ENCODE data around the gene FADS3. TPM values are rescaled to one million over a fixed set of nuclear protein-coding genes. Genes with fewer than 3 reads are reported as not detected.

Gene FADS3
- total RNA-seq, 1 experiment from 2014 or later, result 24.9 TPM

DNA sequence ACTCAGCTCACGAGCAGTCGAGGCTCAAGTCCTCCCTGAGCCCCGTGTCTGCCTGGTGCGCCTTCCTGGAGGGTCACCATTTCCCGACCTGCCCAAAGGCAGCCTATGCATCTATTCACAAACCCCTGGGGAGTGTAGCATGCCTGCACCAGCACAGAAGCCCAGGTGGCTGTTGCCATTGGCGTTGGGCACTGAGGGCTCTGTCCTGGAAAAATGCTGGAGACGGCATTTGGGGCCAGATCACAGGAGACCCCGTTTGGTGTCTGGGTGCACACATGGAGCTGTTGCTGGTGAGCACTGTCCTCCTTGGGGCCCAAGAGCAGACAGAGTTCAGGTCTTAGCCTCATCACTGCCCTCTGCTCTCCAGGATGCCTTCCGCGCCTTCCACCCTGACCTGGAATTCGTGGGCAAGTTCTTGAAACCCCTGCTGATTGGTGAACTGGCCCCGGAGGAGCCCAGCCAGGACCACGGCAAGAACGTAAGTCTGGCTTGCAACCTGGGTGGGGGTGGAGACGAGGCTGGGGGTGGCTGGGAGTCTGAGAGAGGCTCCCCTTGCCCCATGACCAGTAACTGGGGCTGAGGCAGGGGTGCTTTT, 53.8 kb downstream of the FADS3 start:
- no peak for DNase-seq (ENCODE audit: low read depth)

DNA sequence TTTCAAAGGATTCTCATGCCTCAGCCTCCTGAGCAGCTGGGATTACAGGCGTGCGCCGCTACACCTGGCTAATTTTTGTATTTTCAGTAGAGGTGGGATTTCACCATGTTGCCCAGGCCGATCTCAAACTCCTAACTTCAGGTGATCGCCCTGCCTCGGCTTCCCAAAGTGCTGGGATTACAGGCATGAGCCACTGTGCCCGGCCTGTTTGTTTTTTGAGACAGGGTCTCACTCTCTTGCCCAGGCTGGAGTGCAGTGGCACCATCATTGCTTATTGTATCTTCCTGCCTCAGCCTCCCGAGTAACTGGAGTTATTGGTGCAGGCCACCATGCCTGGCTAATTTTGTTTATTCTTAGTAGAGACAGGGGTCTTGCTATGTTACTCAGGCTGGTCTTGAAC, 55.2 kb downstream of the FADS3 start:
- DNase-seq (ENCODE audit: low read depth), result no peak

DNA sequence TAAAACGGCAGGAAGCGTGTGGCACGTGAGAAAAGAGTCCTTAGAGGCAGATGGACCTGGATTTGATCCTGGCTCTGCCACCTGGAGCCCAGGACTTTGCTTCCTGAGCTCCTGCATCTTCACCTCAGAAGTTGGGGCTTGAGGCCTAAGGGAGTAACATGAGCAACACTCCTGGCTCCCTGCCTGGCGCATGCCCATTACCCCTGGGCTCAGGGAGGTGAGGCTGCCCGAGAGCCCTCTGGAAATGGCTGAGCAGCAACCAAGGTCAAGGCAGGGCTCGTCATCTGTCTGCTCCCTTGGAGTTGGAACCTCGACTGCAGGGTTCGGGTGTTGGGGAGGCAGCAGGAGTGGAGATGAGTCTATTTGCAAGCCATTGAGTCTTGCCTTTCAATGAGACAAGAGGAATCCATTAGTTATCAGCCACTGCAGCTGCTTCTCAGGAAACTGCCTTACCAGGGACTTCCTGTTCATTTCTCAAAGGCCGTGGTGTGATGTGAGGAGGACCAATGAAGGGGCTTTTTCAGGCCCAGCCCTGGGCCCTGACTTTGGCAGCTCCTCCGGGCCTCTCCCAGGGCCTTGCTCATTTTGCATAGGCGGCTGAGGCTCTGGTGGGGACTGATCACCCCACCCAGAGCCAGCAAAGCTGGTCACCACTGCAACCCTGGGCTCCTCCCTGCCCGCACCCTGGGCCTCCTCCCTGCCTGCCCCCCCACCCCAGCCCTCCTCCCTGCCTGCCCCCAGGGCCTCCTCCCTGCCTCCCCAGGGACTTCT, 56.9 kb downstream of the FADS3 start:
- DNase-seq (ENCODE audit: low read depth), result peak; percentile 57

DNA sequence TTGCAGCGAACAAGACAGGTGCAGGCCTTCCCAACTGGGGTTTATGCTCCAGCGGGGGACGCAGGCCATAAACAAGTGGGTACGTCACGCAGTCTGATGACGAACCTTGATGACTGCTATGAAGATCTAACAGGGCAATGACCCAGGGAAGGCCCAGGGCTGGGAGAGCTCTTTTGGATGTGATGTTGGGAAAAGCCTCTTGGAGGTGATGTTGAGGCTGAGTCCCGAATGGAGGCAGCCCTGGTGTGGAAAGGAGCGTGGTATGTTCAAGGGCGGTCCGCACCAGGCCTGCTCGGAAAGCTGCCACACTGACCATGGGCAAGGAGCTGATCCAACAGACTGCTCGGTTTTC, 57.4 kb downstream of the FADS3 start:
- DNase-seq (ENCODE audit: low read depth), result no peak

DNA sequence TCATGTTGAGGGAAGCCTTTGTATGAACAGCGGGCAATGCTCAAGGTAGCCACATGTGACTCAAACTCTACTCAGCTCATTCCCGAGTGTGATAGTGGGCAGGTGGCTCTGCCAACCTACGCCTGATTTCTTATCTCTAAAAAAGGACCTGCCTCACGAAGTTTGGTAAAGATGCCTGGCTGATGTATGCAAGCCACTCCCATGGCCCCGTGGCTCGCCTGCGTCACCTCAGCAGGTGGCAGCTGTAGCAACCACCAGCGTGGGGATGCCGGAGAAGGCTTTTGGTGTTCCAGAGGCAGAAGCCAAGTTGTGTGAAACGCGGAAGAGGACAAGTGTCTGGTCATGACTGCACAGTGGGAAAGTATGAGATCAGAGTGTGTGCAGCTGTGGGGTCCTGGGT, 57.9 kb downstream of the FADS3 start:
- DNase-seq (ENCODE audit: low read depth), result no peak

DNA sequence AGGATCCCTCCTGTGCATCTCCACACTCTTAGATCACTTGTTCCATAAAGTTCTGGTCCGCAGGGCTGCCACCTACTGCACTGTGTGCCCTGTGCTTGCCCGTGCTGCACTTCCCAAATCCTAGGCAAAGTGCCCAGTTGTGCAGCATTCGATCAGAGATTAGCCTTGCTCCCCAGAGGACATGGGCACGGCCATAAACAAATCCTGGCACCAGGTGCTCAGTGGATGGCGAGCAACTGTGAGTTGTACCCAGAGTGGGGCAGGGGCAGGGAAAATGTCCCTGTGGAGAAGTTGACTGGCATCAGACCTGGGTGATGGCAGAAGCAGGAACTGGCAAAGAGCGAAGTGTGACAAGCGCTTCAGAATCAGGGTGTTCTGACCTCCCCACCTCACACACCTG, 58.6 kb downstream of the FADS3 start:
- no peak for DNase-seq (ENCODE audit: low read depth)

DNA sequence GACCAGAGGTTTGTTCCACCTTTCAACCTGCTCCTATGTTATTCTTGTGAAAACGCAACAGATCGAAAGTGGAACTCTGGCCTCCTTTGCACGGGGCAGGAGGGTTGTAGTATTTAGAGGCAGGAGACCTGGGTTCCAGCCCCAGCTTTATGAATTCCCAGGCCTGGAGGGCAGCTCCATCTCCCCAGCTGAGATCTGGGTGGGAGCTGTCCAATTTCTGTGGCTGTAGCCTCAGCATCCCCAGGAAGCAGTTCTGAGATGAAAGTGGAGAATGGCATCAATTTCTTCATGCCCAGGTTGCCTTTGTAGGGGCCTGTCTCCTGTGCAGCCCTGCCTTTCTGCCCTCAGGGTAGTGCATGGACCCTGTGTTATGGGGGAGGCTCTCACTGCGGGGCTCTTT, 59.1 kb downstream of the FADS3 start:
- DNase-seq (ENCODE audit: low read depth), result no peak

DNA sequence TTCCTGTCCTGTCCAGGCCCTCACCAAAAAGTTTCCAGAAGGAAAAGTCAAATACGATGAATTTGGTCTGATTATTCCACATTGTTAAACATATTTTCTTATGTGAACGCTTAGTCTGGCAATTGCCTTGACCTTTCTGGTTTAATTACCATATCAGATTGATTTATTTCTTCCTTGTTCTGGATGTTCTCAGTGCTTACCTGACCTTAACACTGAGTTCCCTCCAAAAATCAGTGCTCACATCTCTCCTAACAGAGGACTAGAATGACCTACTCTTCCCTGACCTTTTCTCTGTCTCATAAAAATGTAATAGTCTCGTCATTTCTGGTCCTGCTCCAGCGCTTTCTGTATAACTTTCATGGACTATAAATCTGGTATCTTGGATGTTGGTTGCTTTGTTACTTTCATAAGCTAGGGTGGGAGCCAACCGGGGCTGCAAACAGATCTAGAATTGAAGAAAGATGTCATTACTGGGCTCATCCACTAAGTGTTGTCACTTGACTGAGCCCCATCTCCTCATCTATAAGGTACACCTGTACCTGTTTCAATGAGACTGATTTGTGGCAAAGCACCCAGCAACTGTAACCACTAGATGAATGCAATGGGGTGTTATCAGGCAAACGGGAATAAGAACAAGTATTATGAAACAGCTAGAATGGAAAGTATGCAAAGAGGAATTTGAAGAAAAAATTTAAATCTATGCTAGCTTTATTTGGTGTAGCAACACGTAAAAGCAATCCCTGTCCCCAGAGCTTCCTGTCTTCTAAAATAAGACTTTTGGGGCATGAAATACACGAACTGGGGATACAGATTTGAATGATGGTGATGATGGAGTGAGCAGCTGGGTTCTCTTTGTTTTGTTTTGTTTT, 60.9 kb downstream of the FADS3 start:
- DNase-seq (ENCODE audit: low read depth), result no peak

DNA sequence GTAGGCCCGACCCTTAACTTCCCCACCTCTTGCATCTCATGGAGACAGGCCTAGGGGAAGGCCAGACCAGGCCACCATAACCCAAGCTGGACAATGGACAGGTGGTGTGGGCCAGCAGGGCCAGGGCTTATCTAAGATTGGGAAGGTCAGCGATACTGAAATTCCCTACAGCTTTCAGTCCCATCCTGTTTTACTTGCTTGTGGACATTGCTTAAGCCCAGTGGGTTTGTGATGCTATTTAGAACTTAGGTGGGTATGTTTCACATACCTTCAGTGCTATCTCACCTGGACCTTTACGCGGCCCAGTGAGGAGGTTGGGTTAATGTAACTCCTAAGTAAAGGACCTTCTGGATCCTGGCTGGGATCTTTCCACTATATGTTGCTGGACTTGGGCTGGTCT, 61.5 kb downstream of the FADS3 start:
- DNase-seq (ENCODE audit: low read depth), result no peak

DNA sequence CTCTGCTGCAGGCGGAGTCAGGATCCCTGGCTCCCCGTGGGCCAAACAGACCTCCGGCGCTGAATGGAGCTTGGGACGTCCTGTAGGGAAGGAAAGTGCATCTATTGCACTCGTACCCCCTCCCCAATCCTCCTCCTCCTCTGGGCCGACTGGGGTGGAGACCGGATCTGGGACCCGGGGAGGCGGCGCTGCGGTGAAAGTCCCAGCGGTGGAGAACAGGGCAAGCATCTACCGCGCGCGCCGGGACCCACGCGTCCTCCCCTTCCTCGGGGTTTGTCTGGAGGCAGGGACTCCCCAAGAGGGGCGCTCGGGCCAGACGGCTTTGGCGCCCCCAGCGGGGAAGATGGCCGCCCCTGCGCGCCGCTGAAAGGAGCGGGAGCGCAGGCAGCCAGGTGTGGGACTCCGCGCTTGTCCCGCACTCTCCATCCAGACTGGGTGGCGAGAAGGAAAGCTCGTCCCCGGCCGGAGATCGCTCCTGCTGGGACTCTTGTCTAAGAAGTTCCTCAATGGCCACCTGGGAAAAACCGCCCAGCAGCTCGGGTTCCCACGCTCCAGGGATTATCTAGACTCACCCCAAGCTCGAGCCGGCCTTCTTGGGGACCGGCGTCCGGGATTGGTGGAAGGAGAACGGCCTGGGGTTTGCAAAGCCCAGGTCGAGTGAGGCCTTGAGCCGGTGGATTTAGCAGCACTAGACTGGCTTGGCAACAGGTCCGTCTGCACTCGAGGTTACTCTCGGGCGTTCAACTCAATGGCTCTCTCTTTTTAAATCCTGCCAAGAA, 62.5 kb downstream of the FADS3 start:
- DNase-seq (ENCODE audit: low read depth), result peak; percentile 52

DNA sequence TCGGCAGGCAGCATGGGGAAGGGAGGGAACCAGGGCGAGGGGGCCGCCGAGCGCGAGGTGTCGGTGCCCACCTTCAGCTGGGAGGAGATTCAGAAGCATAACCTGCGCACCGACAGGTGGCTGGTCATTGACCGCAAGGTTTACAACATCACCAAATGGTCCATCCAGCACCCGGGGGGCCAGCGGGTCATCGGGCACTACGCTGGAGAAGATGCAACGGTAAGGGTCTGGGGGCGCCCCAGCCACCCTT, 63.0 kb downstream of the FADS3 start:
- DNase-seq (ENCODE audit: low read depth), result no peak

DNA sequence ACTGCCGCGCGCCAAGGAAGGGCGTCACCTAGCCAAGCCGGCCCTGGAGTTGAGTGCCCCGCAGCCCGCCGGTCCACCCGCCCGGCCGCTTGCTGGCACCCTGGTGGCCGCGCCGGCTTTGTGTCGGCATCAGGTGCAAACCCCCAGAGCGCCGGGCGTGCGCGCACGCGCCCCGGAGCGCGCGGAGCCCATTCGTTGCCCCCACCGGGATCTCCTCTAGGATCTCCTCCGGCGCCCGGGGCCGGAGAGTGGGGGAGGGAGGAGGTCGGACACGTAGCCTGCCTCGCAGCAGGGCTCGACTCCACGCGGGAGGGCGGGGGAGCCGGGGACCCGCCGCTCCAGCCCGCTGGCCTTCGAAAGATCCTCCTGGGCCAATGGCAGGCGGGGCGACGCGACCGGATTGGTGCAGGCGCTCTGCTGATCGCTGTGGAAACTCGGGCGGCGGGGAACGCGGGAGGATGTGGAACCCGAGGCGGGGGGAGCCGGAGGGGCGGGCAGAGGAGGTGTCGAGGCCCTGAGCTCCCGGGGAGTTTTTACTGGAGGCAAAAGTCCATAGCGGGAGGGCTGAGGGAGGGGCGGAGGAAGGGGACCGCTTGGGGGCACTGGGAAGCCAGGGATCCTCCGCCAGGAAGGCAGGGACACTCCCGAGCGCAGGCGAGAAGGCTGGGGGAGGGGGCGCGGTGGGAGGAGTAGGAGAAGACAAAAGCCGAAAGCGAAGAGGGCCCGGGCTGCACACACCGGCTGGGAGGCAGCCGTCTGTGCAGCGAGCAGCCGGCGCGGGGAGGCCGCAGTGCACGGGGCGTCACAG, 63.6 kb downstream of the FADS3 start, which contains the start of gene FADS2:
Gene FADS2, plus strand, starts transcription at position 730 of the 808 bp plus-strand sequence. CDS start 91 bp downstream, outside the sequence.
- peak; percentile 84 for DNase-seq (ENCODE audit: low read depth)

DNA sequence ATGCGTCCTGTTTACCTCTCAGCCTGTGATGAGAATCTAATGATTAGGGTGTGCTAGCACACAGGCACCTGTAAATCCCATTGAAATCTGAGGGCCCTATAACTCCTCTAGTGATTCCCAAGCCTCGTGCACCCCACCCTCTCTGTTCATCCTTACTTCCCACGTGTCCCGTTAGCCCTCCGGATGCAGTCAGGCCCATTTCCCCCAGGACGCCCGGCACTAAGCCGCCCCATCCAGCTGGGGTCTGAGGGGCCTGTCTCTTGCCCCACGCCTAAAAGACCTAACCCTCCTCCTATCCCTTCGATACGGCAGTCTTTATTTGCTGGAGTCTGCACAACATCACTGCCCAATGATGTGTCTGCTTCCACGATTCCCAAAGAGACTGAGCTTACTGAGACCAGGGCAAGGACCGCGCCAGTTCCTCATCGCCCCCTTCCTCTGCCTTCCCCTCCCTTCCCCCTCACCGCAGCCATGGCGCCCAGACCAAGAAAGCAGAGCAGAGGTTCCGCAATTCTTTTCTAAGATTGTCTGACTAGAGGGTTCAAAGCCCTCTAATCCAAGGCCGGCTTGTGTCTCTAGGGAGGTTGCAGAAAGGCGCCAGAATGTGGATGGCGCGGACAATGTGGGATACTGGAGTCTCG, 64.3 kb downstream of the FADS3 start:
- DNase-seq (ENCODE audit: low read depth), result no peak

Other genes starting within 250 kb of the FADS3 start
- 0.65 and 0.91 TPM in 2 replicates for gene DAGLA, start 211.2 kb downstream of the FADS3 start, total RNA-seq (2014; rRNA removed; shearing (Covaris generic))
- 0.68 and 2.1 TPM in 2 replicates for gene MYRF, start 138.9 kb downstream of the FADS3 start, total RNA-seq (2014; rRNA removed; shearing (Covaris generic))
- gene TMEM258, start 98.9 kb downstream of the FADS3 start, total RNA-seq (2014; rRNA removed; shearing (Covaris generic)), result 61.1 and 70.8 TPM in 2 replicates
- 145 and 148 TPM in 2 replicates for gene FEN1, start 98.6 kb downstream of the FADS3 start, total RNA-seq (2014; rRNA removed; shearing (Covaris generic))
- gene FADS1, start 74.5 kb downstream of the FADS3 start, total RNA-seq (2014; rRNA removed; shearing (Covaris generic)), result 30.0 and 35.9 TPM in 2 replicates
- gene FADS2, start 63.2 kb downstream of the FADS3 start, total RNA-seq (2014; rRNA removed; shearing (Covaris generic)), result 21.3 and 33.8 TPM in 2 replicates
- gene RAB3IL1, start 26.0 kb upstream of the FADS3 start, total RNA-seq (2014; rRNA removed; shearing (Covaris generic)), result 0.40 and 2.2 TPM in 2 replicates
- 0.65 TPM in 1 of 2 replicates, not detected in the other for gene BEST1, start 58.8 kb upstream of the FADS3 start, total RNA-seq (2014; rRNA removed; shearing (Covaris generic))
- 184 and 219 TPM in 2 replicates for gene FTH1, start 76.1 kb upstream of the FADS3 start, total RNA-seq (2014; rRNA removed; shearing (Covaris generic))
- 57.0 and 76.3 TPM in 2 replicates for gene INCENP, start 232.5 kb upstream of the FADS3 start, total RNA-seq (2014; rRNA removed; shearing (Covaris generic))

Measured in Daoy (cell line).